Measurements from ENCODE around the gene CFAP61.
"Not testable (repeated sequence)": the region's sequence is repeated elsewhere in the genome, so short reads cannot be mapped to it uniquely, and the experiment has no call there.

CFAP61 gene

GRCh38 chr20:20318365-20319161, 266.2 kb downstream of the CFAP61 start:
- no peak for FAIRE-seq
- no peak for DNase-seq (ENCODE audit: low spot score)

- FAIRE-seq (no peak), DNase-seq (ENCODE audit: low spot score) (no peak)
Observed at GRCh38 chr20:20321134-20321533, 268.8 kb downstream of the CFAP61 start.

GRCh38 chr20:20321917-20322316, 269.6 kb downstream of the CFAP61 start:
- no peak for FAIRE-seq

GRCh38 chr20:20322912-20323311, 270.6 kb downstream of the CFAP61 start:
- FAIRE-seq (no peak), DNase-seq (ENCODE audit: low spot score) (no peak)

More at GRCh38 chr20:20321917-20322316, 269.6 kb downstream of the CFAP61 start:
- DNase-seq (ENCODE audit: low spot score), result no peak

- peak; percentile 68 for FAIRE-seq
Observed at GRCh38 chr20:20327746-20328145, 275.4 kb downstream of the CFAP61 start.

GRCh38 chr20:20329564-20329963, 277.2 kb downstream of the CFAP61 start:
- DNase-seq (ENCODE audit: low spot score), result no peak
- FAIRE-seq, result no peak

More at GRCh38 chr20:20327746-20328145, 275.4 kb downstream of the CFAP61 start:
- DNase-seq (ENCODE audit: low spot score), result peak; percentile 75

GRCh38 chr20:20331156-20331555, 278.8 kb downstream of the CFAP61 start:
- FAIRE-seq (no peak), DNase-seq (ENCODE audit: low spot score) (no peak)

- DNase-seq (ENCODE audit: low spot score) (no peak), FAIRE-seq (no peak)
Observed at GRCh38 chr20:20331817-20332216, 279.5 kb downstream of the CFAP61 start.

GRCh38 chr20:20333866-20334265, 281.5 kb downstream of the CFAP61 start:
- DNase-seq (ENCODE audit: low spot score) (no peak), FAIRE-seq (no peak)

- FAIRE-seq (no peak), DNase-seq (ENCODE audit: low spot score) (no peak)
Observed at GRCh38 chr20:20334489-20334888, 282.2 kb downstream of the CFAP61 start.

- no peak for FAIRE-seq
- no peak for DNase-seq (ENCODE audit: low spot score)
Observed at GRCh38 chr20:20338133-20338730, 285.9 kb downstream of the CFAP61 start.

GRCh38 chr20:20340443-20340842, 288.1 kb downstream of the CFAP61 start:
- FAIRE-seq (no peak), DNase-seq (ENCODE audit: low spot score) (no peak)

- FAIRE-seq (no peak), DNase-seq (ENCODE audit: low spot score) (no peak)
Observed at GRCh38 chr20:20341371-20341770, 289.0 kb downstream of the CFAP61 start.

GRCh38 chr20:20342066-20342465, 289.7 kb downstream of the CFAP61 start:
- no peak for FAIRE-seq
- DNase-seq (ENCODE audit: low spot score), result no peak

GRCh38 chr20:20343932-20344331, 291.6 kb downstream of the CFAP61 start:
- DNase-seq (ENCODE audit: low spot score) (no peak), FAIRE-seq (no peak)

- DNase-seq (ENCODE audit: low spot score) (no peak), FAIRE-seq (no peak)
Observed at GRCh38 chr20:20344476-20344875, 292.1 kb downstream of the CFAP61 start.

GRCh38 chr20:20353576-20353975, 301.2 kb downstream of the CFAP61 start:
- FAIRE-seq, result no peak
- no peak for DNase-seq (ENCODE audit: low spot score)

GRCh38 chr20:20355503-20355902, 303.2 kb downstream of the CFAP61 start:
- not testable (repeated sequence) for FAIRE-seq; DNase-seq (ENCODE audit: low spot score)

- FAIRE-seq, result no peak
- DNase-seq (ENCODE audit: low spot score), result no peak
Observed at GRCh38 chr20:20358801-20359200, 306.5 kb downstream of the CFAP61 start.

- DNase-seq (ENCODE audit: low spot score) (no peak), FAIRE-seq (no peak)
Observed at GRCh38 chr20:20359628-20360027, 307.3 kb downstream of the CFAP61 start.

- DNase-seq (ENCODE audit: low spot score) (peak; percentile 11), FAIRE-seq (peak; percentile 45)
Observed at GRCh38 chr20:20360464-20360863, 308.1 kb downstream of the CFAP61 start.

GRCh38 chr20:20362774-20363433, 310.6 kb downstream of the CFAP61 start:
- DNase-seq (ENCODE audit: low spot score), result no peak
- no peak for FAIRE-seq
